GM12872 (cell line): ENCODE measurements around the gene RAB40B.

Experiments used
- CTCF ChIP-seq: IDR thresholded peaks from 3 replicates; pipeline ENCODE4 v1.5.1; 2011; ENCODE audit warnings: low read depth, mild to moderate bottlenecking, low read length, moderate library complexity; ENCODE audit not compliant: insufficient read depth

Gene RAB40B

GRCh38 chr17:82686366-82687324, 11.9 kb downstream of the RAB40B start:
- no peak for TF ChIP-seq CTCF

- TF ChIP-seq CTCF: no peak
Measured at GRCh38 chr17:82685291-82685690, 13.2 kb downstream of the RAB40B start.

- TF ChIP-seq CTCF: no peak
Measured at GRCh38 chr17:82684228-82684841, 14.2 kb downstream of the RAB40B start.

- no peak for TF ChIP-seq CTCF
Measured at GRCh38 chr17:82683534-82683933, 15.0 kb downstream of the RAB40B start.

- TF ChIP-seq CTCF: no peak
Measured at GRCh38 chr17:82681547-82681946, 17.0 kb downstream of the RAB40B start.

GRCh38 chr17:82679586-82680465, 18.7 kb downstream of the RAB40B start:
- TF ChIP-seq CTCF: no peak
